ENCODE data around the gene CHST13. TPM values are rescaled to one million over a fixed set of nuclear protein-coding genes. Genes with fewer than 3 reads are reported as not detected.

The CHST13 gene
- total and polyA plus RNA-seq, 2 of the 4 experiments (the other 2 are of a cell fraction): not detected

DNA sequence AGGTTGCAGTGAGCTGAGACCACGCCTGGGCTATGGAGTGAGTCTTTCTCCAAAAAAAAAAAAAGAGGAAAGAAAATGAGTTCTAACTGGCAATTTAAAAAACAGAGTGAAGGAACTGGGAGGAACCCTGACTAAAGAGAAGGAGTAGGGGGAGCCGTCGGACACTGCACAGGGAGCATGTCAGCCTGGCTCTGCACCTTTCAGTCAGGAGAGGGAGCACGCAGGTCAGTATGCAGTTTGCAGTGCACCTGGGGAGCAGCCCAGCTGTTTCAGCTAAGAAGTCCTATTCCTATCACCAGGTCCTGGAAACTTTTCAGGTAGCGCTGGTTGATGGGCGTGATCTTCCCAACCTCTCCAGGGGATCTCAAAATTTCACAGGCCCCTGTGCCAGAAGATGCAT, 33.3 kb upstream of the CHST13 start:
- no peak for ATAC-seq (ENCODE audit: low read depth)
- H3K4ac ChIP-seq (ENCODE audit: low read depth, low read length): no peak overlapping the region
- BruUV-seq (replicated peaks): no TSS peak

More for the DNA sequence above, 33.3 kb upstream of the CHST13 start:
- intact Hi-C loops (cut with micrococcal nuclease) (no loop called here), dilution Hi-C loops (cut with HindIII; ENCODE audit: low sequenced_read_pairs, unreplicated experiment) (no loop called here), in situ Hi-C loops (cut with MboI; ENCODE audit: low sequenced_read_pairs) (no loop called here)
- no peaks in the 10 kb centered on the region for H3K9me1 ChIP-seq (ENCODE audit: insufficient read depth, low read length)
- H3K4me1 ChIP-seq (ENCODE audit: control insufficient read depth, insufficient read depth, low read length): no peaks in the 10 kb centered on the region
- 72% methylated on average over 3 of the region's 6 CpGs; no CpG with 5 or more reads in 1 of the 2 experiments for WGBS, 2 experiments (ENCODE audit: extremely low coverage in 2 of 2, insufficient read length in 1 of 2)
- H2BK15ac ChIP-seq (ENCODE audit: low read depth, low read length): no peak overlapping the region
- no peaks in the 10 kb centered on the region for H4K20me1 ChIP-seq (ENCODE audit: insufficient read depth, low read length)
- H3K14ac ChIP-seq (replicated peaks; ENCODE audit: low read depth, low read length): no peak overlapping the region
- H2BK5ac ChIP-seq (ENCODE audit: low read depth, low read length, poor library complexity, severe bottlenecking): no peak overlapping the region
- no peak overlapping the region for H2BK20ac ChIP-seq (ENCODE audit: low read depth, low read length)
- H4K8ac ChIP-seq (ENCODE audit: low read depth in 2 of 2, low read length in 2 of 2): no peak overlapping the region
- no peaks in the 10 kb centered on the region for H3K36me3 ChIP-seq (ENCODE audit: control insufficient read depth, insufficient read depth, low read length)
- H4K5ac ChIP-seq (ENCODE audit: low read depth, low read length): no peak overlapping the region
- no peak overlapping the region for H2AK9ac ChIP-seq (replicated peaks; ENCODE audit: low read depth, low read length, poor library complexity)
- no peak overlapping the region for H2AK5ac ChIP-seq (ENCODE audit: low read depth, low read length)
- POLR2A ChIA-PET (ENCODE audit: unreplicated experiment): no interaction called here
- no peaks in the 10 kb centered on the region for H3K79me1 ChIP-seq (ENCODE audit: low read depth in 1 of 2, low read length in 2 of 2)
- no peak overlapping the region for H3K4me2 ChIP-seq (ENCODE audit: low read depth, low read length)
- no peak overlapping the region for H3K18ac ChIP-seq (ENCODE audit: low read depth, low read length)
- no peak overlapping the region for H2AFZ ChIP-seq (replicated peaks; ENCODE audit: low read length, poor library complexity)
- no peak overlapping the region for H3K23ac ChIP-seq (ENCODE audit: low read depth, low read length)
- no peak overlapping the region for H3K56ac ChIP-seq (ENCODE audit: extremely low read depth, insufficient read depth, low read length)
- no peaks in the 10 kb centered on the region for H3K9me3 ChIP-seq (ENCODE audit: control insufficient read depth, insufficient read depth, low read length)
- CTCF ChIA-PET: no interaction called here
- no peak for DNase-seq
- no peak overlapping the region for H3K4me3 ChIP-seq (ENCODE audit: insufficient read depth, low read depth, low read length)
- H3K27ac ChIP-seq (ENCODE audit: insufficient read depth, low read length): no peak overlapping the region
- H3K27me3 ChIP-seq (ENCODE audit: control insufficient read depth, insufficient read depth, low read length): peaks cover 21% of the 10 kb centered on the region; the same call in 1 of the 2 replicates
- TF ChIP-seq ELK1 (IDR thresholded peaks at IDR 0.05; ENCODE audit: borderline replicate concordance, low read depth, low read length): no peak
- TF ChIP-seq POLR2A (IDR thresholded peaks at IDR 0.05; ENCODE audit: low read depth, low read length): no peak
- H2BK120ac ChIP-seq (ENCODE audit: low read depth, low read length): no peak overlapping the region
- H3K9ac ChIP-seq (ENCODE audit: low read depth, low read length): no peak overlapping the region
- H4K91ac ChIP-seq (ENCODE audit: insufficient read depth, low read depth, low read length): no peak overlapping the region
